NT2/D1 (cell line): ENCODE measurements around the gene AGBL5.

Experiments
- SUZ12 ChIP-seq: IDR thresholded peaks from 2 replicates; pipeline ENCODE4 v1.6.1; 2011; ENCODE audit not compliant: insufficient read length, insufficient read depth; ENCODE audit errors: extremely low read depth
- YY1 ChIP-seq: IDR thresholded peaks from 2 replicates; pipeline ENCODE4 v1.6.1; 2011; ENCODE audit not compliant: insufficient read length, insufficient read depth
- ZNF274 ChIP-seq: IDR thresholded peaks from 2 replicates; pipeline ENCODE4 v1.6.1; 2011; ENCODE audit warnings: mild to moderate bottlenecking, low read depth, low read length

DNA sequence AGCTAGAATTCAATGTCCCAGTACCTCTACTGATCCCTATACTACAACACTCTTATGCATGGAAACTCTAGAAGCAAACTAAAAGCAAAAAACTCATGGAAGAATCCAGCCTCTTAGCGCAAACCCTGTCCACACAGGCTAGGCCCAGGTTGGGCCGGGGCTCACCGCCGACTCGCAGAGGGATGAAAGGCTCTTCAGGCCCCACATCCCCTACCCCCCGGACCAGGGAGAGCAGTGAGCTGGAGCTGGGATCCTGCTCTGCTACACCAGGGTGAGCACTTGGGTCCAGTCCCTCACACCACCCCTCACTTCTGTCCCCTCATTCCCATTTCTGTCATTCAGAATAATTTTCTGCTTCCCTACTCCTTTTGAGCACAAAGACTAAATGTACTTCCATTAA lies 18.0 kb downstream of the AGBL5 start:
- TF ChIP-seq ZNF274, result no peak
- no peak for TF ChIP-seq YY1
- no peak for TF ChIP-seq SUZ12
